Liver (tissue), 3 donors: ENCODE data around the gene TMED6.

Experiments
- EGR1 ChIP-seq, 2 donors: IDR thresholded peaks; 2 replicates each; pipeline ENCODE4 v1.6.1; 2016 to 2018; ENCODE audit warnings: antibody characterized with exemption in 2 of 2, low read depth in 2 of 2
- FOXA1 ChIP-seq: IDR thresholded peaks from 2 replicates; pipeline ENCODE4 v1.6.1; 2016; ENCODE audit warnings: antibody characterized with exemption
- GABPA ChIP-seq, 2 donors: IDR thresholded peaks in 1 of 2; conservative IDR thresholded peaks in 1 of 2; 2 replicates each; pipeline ENCODE4 v1.6.1; 2016; ENCODE audit warnings: antibody characterized with exemption in 2 of 2, mild to moderate bottlenecking in 1 of 2, moderate library complexity in 1 of 2
- HNF4A ChIP-seq, 2 donors: conservative IDR thresholded peaks; 2 replicates each; pipeline ENCODE4 v1.6.1; 2016; ENCODE audit warnings: antibody characterized with exemption in 2 of 2, mild to moderate bottlenecking in 2 of 2
- JUND ChIP-seq, 2 donors: IDR thresholded peaks; 2 replicates each; pipeline ENCODE4 v1.6.1; 2016; ENCODE audit warnings: antibody characterized with exemption in 2 of 2
- RAD21 ChIP-seq, 2 donors: IDR thresholded peaks; 2 replicates each; pipeline ENCODE4 v1.6.1; 2016; ENCODE audit warnings: antibody characterized with exemption in 2 of 2, mild to moderate bottlenecking in 2 of 2
- RXRA ChIP-seq, 2 donors: IDR thresholded peaks; 2 replicates each; pipeline ENCODE4 v1.6.1; 2017 to 2018; ENCODE audit warnings: antibody characterized with exemption in 2 of 2, mild to moderate bottlenecking in 1 of 2
- TAF1 ChIP-seq: conservative IDR thresholded peaks from 2 replicates; pipeline ENCODE4 v1.6.1; 2016; ENCODE audit warnings: antibody characterized with exemption, mild to moderate bottlenecking
- YY1 ChIP-seq: IDR thresholded peaks from 2 replicates; pipeline ENCODE4 v1.6.1; 2016; ENCODE audit warnings: antibody characterized with exemption, mild to moderate bottlenecking
- TF ChIP-seq, protein P1 (sequence below): fragments of 150-350 bp; IDR thresholded peaks from 2 replicates; pipeline ENCODE4 v1.5.1; 2017; ENCODE audit warnings: improper control_type of control experiment, low read depth, low read length; ENCODE audit not compliant: missing input control
- TF ChIP-seq, protein P2 (sequence below): IDR thresholded peaks from 2 replicates; pipeline ENCODE4 v1.6.1; 2016; ENCODE audit warnings: antibody characterized with exemption
- TF ChIP-seq, protein P3 (sequence below): IDR thresholded peaks from 2 replicates; pipeline ENCODE4 v1.6.1; 2016; ENCODE audit warnings: antibody characterized with exemption, mild to moderate bottlenecking
- TF ChIP-seq, protein P4 (sequence below): IDR thresholded peaks from 2 replicates; pipeline ENCODE4 v1.6.1; 2016; ENCODE audit warnings: antibody characterized with exemption
- TF ChIP-seq, protein P5 (sequence below): IDR thresholded peaks from 2 replicates; pipeline ENCODE4 v1.6.1; 2016; ENCODE audit warnings: antibody characterized with exemption
- donor health status: healthy.
- donor health status: healthy.

DNA sequence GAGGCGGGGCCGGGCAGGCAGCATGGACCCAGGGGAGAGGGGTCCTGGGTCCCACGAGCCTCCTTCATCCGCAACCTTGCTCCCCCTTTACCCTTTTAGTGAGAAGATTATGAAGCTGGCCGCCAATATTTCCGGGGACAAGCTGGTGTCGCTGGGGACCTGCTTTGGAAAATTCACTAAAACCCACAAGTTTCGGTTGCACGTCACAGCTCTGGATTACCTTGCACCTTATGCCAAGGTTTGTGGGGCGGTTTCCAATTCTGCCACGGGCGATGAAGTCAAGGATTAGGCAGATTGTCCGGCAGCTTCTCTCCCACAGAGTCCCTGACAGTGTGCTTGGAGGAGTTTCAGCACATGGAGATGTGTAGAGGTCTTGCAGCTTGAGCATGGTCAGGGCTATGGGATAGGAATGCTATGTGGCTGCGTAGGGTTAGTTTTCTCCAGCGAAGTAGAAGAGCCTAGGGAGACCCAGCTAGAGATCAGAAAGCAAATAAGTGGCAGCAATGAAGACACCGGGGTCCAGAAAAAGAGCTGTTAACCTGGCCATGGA, 11.4 kb downstream of the TMED6 start:
- TF ChIP-seq, protein P1, sequence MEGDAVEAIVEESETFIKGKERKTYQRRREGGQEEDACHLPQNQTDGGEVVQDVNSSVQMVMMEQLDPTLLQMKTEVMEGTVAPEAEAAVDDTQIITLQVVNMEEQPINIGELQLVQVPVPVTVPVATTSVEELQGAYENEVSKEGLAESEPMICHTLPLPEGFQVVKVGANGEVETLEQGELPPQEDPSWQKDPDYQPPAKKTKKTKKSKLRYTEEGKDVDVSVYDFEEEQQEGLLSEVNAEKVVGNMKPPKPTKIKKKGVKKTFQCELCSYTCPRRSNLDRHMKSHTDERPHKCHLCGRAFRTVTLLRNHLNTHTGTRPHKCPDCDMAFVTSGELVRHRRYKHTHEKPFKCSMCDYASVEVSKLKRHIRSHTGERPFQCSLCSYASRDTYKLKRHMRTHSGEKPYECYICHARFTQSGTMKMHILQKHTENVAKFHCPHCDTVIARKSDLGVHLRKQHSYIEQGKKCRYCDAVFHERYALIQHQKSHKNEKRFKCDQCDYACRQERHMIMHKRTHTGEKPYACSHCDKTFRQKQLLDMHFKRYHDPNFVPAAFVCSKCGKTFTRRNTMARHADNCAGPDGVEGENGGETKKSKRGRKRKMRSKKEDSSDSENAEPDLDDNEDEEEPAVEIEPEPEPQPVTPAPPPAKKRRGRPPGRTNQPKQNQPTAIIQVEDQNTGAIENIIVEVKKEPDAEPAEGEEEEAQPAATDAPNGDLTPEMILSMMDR = no peak
- no peak for TF ChIP-seq EGR1 (IDR thresholded peaks at IDR 0.05; ENCODE audit: low read depth in 2 of 2)
- no peak for TF ChIP-seq RXRA (IDR thresholded peaks at IDR 0.05)
- TF ChIP-seq RAD21 (IDR thresholded peaks at IDR 0.05) = no peak
- no peak for TF ChIP-seq TAF1
- no peak for TF ChIP-seq JUND (IDR thresholded peaks at IDR 0.05)
- TF ChIP-seq, protein P2, sequence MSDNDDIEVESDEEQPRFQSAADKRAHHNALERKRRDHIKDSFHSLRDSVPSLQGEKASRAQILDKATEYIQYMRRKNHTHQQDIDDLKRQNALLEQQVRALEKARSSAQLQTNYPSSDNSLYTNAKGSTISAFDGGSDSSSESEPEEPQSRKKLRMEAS = no peak
- TF ChIP-seq, protein P3, sequence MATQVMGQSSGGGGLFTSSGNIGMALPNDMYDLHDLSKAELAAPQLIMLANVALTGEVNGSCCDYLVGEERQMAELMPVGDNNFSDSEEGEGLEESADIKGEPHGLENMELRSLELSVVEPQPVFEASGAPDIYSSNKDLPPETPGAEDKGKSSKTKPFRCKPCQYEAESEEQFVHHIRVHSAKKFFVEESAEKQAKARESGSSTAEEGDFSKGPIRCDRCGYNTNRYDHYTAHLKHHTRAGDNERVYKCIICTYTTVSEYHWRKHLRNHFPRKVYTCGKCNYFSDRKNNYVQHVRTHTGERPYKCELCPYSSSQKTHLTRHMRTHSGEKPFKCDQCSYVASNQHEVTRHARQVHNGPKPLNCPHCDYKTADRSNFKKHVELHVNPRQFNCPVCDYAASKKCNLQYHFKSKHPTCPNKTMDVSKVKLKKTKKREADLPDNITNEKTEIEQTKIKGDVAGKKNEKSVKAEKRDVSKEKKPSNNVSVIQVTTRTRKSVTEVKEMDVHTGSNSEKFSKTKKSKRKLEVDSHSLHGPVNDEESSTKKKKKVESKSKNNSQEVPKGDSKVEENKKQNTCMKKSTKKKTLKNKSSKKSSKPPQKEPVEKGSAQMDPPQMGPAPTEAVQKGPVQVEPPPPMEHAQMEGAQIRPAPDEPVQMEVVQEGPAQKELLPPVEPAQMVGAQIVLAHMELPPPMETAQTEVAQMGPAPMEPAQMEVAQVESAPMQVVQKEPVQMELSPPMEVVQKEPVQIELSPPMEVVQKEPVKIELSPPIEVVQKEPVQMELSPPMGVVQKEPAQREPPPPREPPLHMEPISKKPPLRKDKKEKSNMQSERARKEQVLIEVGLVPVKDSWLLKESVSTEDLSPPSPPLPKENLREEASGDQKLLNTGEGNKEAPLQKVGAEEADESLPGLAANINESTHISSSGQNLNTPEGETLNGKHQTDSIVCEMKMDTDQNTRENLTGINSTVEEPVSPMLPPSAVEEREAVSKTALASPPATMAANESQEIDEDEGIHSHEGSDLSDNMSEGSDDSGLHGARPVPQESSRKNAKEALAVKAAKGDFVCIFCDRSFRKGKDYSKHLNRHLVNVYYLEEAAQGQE = no peak
- TF ChIP-seq YY1 = no peak
- TF ChIP-seq, protein P4, sequence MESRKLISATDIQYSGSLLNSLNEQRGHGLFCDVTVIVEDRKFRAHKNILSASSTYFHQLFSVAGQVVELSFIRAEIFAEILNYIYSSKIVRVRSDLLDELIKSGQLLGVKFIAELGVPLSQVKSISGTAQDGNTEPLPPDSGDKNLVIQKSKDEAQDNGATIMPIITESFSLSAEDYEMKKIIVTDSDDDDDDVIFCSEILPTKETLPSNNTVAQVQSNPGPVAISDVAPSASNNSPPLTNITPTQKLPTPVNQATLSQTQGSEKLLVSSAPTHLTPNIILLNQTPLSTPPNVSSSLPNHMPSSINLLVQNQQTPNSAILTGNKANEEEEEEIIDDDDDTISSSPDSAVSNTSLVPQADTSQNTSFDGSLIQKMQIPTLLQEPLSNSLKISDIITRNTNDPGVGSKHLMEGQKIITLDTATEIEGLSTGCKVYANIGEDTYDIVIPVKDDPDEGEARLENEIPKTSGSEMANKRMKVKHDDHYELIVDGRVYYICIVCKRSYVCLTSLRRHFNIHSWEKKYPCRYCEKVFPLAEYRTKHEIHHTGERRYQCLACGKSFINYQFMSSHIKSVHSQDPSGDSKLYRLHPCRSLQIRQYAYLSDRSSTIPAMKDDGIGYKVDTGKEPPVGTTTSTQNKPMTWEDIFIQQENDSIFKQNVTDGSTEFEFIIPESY = no peak
- TF ChIP-seq GABPA (IDR thresholded peaks at IDR 0.05 in 1 of 2, conservative IDR thresholded peaks at IDR 0.05 in 1 of 2) = no peak
- no peak for TF ChIP-seq HNF4A (conservative IDR thresholded peaks at IDR 0.05)
- TF ChIP-seq FOXA1 = no peak
- TF ChIP-seq, protein P5, sequence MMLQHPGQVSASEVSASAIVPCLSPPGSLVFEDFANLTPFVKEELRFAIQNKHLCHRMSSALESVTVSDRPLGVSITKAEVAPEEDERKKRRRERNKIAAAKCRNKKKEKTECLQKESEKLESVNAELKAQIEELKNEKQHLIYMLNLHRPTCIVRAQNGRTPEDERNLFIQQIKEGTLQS = no peak
